ENCODE results near the gene RAB3GAP1.

DNA sequence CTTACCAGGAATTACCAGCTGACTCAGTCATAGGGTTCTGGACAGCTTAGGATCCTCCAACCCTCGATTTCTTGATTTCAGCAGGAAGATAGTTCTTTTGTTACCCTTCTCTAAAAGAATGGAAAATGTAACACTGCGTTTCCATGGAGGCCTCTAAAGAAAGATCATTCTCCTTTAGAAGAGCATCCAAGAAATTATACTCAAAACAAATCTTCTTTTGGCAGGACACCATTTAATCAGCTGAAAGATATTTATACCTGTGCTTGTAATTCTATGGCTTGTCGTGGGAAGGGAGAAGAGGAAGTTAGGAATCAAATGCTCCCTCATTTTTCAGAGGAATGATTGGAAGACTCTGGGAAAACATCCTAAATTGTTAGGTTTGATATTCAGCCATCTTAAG lies 130.5 kb downstream of the RAB3GAP1 start:
- TF ChIP-seq, protein P1, sequence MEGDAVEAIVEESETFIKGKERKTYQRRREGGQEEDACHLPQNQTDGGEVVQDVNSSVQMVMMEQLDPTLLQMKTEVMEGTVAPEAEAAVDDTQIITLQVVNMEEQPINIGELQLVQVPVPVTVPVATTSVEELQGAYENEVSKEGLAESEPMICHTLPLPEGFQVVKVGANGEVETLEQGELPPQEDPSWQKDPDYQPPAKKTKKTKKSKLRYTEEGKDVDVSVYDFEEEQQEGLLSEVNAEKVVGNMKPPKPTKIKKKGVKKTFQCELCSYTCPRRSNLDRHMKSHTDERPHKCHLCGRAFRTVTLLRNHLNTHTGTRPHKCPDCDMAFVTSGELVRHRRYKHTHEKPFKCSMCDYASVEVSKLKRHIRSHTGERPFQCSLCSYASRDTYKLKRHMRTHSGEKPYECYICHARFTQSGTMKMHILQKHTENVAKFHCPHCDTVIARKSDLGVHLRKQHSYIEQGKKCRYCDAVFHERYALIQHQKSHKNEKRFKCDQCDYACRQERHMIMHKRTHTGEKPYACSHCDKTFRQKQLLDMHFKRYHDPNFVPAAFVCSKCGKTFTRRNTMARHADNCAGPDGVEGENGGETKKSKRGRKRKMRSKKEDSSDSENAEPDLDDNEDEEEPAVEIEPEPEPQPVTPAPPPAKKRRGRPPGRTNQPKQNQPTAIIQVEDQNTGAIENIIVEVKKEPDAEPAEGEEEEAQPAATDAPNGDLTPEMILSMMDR (IDR thresholded peaks at IDR 0.05; ENCODE audit: low read length), result no peak
- no peak for TF ChIP-seq EZH2 (IDR thresholded peaks at IDR 0.05; ENCODE audit: borderline replicate concordance, low read length)

Measured in OCI-LY1 (cell line).